Kidney tubule cell (primary cell): ENCODE data around the gene RNF19B.

Experiments
- DNase-seq: peaks from one replicate; pipeline ENCODE4 v3.0.0-alpha.2; 2018; ENCODE audit warnings: low spot score

RNF19B gene

GRCh38 chr1:32888134-32888533 lies 76.5 kb downstream of the RNF19B start:
- no peak for DNase-seq

- DNase-seq: no peak
These were observed 77.0 kb downstream of the RNF19B start for GRCh38 chr1:32887623-32888022.

- DNase-seq: no peak
These were observed 77.7 kb downstream of the RNF19B start for GRCh38 chr1:32886828-32887414.
